Body of pancreas (tissue), 4 donors: Measurements from ENCODE around the gene FAM20C. TPM values are rescaled to one million over a fixed set of nuclear protein-coding genes. Genes with fewer than 3 reads are reported as not detected.

Source experiments
- ATAC-seq: fragments of 150-250 bp; one replicate; pipeline ENCODE4 v1.9.1; 2016
- DNase-seq, 4 donors: peaks; one replicate each; pipeline ENCODE4 v3.0.0-alpha.2; 2019
- H3K27ac ChIP-seq, 4 donors: fragments of 200-600 bp; sonication (generic); 1 replicate in 3 of 4; 2 replicates in 1 of 4; pipeline versions ENCODE4 v1.5.1 to v1.6.1; 2016 to 2019; ENCODE audit warnings: mild to moderate bottlenecking in 1 of 4, mixed read lengths in 1 of 4, moderate library complexity in 1 of 4
- H3K27me3 ChIP-seq, 2 donors: fragments of 200-600 bp; sonication (generic); one replicate each; pipeline ENCODE4 v1.6.0; 2016; ENCODE audit warnings: mild to moderate bottlenecking in 1 of 2
- H3K36me3 ChIP-seq, 2 donors: fragments of 200-600 bp; sonication (generic); replicated peaks in 1 of 2; 2 replicates each; pipeline ENCODE4 v1.5.1; 2016; ENCODE audit warnings: low read depth in 2 of 2; ENCODE audit not compliant: insufficient read depth in 1 of 2
- H3K4me1 ChIP-seq: fragments of 200-600 bp; sonication (generic); one replicate; pipeline ENCODE4 v1.6.0; 2016
- H3K4me3 ChIP-seq, 2 donors: fragments of 200-600 bp; sonication (generic); 1 replicate in 1 of 2; 2 replicates in 1 of 2; pipeline ENCODE4 v1.5.1; 2016 to 2019
- H3K9me3 ChIP-seq, 3 donors: fragments of 200-600 bp; sonication (generic); 1 replicate in 2 of 3; 2 replicates in 1 of 3; pipeline ENCODE4 v1.5.1; 2016
- POLR2A ChIP-seq, 3 donors: fragments of 450-650 bp; IDR thresholded peaks; one replicate each; pipeline ENCODE4 v1.6.1; 2016; ENCODE audit warnings: antibody characterized with exemption in 3 of 3, mild to moderate bottlenecking in 2 of 3
- WGBS, 2 donors: methylation state at CpG; one replicate each; pipeline ENCODE4 v1.1.5; 2017; 5-methylcytosine and 5-hydroxymethylcytosine counted together
- intact Hi-C: fragments of 100-400 bp; cut with DNase I; formaldehyde crosslinking; loops from one replicate; pipeline ENCODE4 v1.15.1; 2023
- total RNA-seq, 2 donors: library from RNA; depleted of rRNA; stranded (reverse); fragments of >200 nt; gene quantifications; one replicate each; pipeline ENCODE4 v1.1.0, GENCODE V29; 2016
- TF ChIP-seq, protein P1 (sequence below), 7 experiments: fragments of 450-650 bp in 4 of 7; fragments of 200-600 bp in 3 of 7; sonication (generic) in 3 of 7; IDR thresholded peaks; one replicate each; pipeline ENCODE4 v1.5.1; 2016 to 2019; ENCODE audit warnings: antibody characterized with exemption in 7 of 7

FAM20C gene
- total RNA-seq, 2 donors from 2014 or later, result 12.7 to 26.0 TPM

GRCh38 chr7:208130-208673 lies 15.8 kb downstream of the FAM20C start:
- H3K27me3 ChIP-seq, result no peaks in the 10 kb centered on the region
- no peak overlapping the region for H3K27ac ChIP-seq
- H3K4me1 ChIP-seq, result no peaks in the 10 kb centered on the region
- TF ChIP-seq, protein P1, sequence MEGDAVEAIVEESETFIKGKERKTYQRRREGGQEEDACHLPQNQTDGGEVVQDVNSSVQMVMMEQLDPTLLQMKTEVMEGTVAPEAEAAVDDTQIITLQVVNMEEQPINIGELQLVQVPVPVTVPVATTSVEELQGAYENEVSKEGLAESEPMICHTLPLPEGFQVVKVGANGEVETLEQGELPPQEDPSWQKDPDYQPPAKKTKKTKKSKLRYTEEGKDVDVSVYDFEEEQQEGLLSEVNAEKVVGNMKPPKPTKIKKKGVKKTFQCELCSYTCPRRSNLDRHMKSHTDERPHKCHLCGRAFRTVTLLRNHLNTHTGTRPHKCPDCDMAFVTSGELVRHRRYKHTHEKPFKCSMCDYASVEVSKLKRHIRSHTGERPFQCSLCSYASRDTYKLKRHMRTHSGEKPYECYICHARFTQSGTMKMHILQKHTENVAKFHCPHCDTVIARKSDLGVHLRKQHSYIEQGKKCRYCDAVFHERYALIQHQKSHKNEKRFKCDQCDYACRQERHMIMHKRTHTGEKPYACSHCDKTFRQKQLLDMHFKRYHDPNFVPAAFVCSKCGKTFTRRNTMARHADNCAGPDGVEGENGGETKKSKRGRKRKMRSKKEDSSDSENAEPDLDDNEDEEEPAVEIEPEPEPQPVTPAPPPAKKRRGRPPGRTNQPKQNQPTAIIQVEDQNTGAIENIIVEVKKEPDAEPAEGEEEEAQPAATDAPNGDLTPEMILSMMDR (IDR thresholded peaks at IDR 0.05), result no peak
- no peak for TF ChIP-seq POLR2A (IDR thresholded peaks at IDR 0.05)
- no peaks in the 10 kb centered on the region for H3K36me3 ChIP-seq
- 80 to 81% methylated on average over 5 to 10 of the region's 10 CpGs for WGBS, 2 donors
- DNase-seq (no peak), ATAC-seq (no peak)
- intact Hi-C loops, result no loop called here
- no peaks in the 10 kb centered on the region for H3K9me3 ChIP-seq
- no peak overlapping the region for H3K4me3 ChIP-seq

DNA sequence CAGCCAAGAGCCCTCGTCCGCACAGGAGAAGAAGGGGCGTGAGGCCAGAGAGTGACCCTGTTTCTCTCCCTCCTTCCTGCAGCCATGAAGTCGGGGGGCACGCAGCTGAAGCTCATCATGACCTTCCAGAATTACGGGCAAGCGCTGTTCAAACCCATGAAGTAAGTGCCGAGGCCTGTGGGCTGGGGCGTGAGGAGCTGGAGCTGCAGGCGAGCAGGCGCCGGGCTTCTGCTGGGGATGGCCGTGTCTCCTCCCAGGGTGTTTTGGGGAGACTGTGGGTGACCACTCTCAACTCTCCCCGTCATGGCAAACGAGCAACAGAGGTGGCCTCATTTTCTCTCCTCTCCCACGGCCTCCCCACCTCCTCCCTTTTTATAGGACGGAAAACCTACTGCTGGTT lies 16.4 kb downstream of the FAM20C start:
- Histone ChIP-seq H3K36me3 (no peaks in the 10 kb centered on the region), H3K27me3 (no peaks in the 10 kb centered on the region), H3K27ac (no peak overlapping the region), H3K4me1 (no peaks in the 10 kb centered on the region), H3K9me3 (no peaks in the 10 kb centered on the region), H3K4me3 (no peak overlapping the region)
- no peak for TF ChIP-seq POLR2A (IDR thresholded peaks at IDR 0.05)
- TF ChIP-seq, protein P1 (IDR thresholded peaks at IDR 0.05), result no peak
- ATAC-seq, result no peak
- DNase-seq, result no peak
- WGBS, 2 donors, result 92 to 94% methylated on average over 11 to 17 of the region's 17 CpGs
- intact Hi-C loops, result no loop called here

- TF ChIP-seq, protein P1 (IDR thresholded peaks at IDR 0.05), result no peak
- TF ChIP-seq POLR2A (IDR thresholded peaks at IDR 0.05), result no peak
- ATAC-seq, result no peak
- 80 to 84% methylated on average over 10 of the region's 10 CpGs for WGBS, 2 donors
- H3K4me3 ChIP-seq, result no peak overlapping the region
- H3K9me3 ChIP-seq, result no peaks in the 10 kb centered on the region
- H3K27ac ChIP-seq, result no peak overlapping the region
- no peaks in the 10 kb centered on the region for H3K27me3 ChIP-seq
- no peak for DNase-seq
- H3K4me1 ChIP-seq, result no peaks in the 10 kb centered on the region
- intact Hi-C loops, result no loop called here
- no peaks in the 10 kb centered on the region for H3K36me3 ChIP-seq
Measured at GRCh38 chr7:209416-209815, 17.0 kb downstream of the FAM20C start.

GRCh38 chr7:209906-210305 lies 17.5 kb downstream of the FAM20C start:
- DNase-seq (no peak), ATAC-seq (no peak)
- 73% methylated on average over 23 of the region's 24 CpGs; no CpG with 5 or more reads in 1 of the 2 donors for WGBS, 2 donors
- TF ChIP-seq POLR2A (IDR thresholded peaks at IDR 0.05), result no peak
- Histone ChIP-seq H3K4me3 (no peak overlapping the region), H3K27ac (no peak overlapping the region), H3K4me1 (no peaks in the 10 kb centered on the region), H3K36me3 (no peaks in the 10 kb centered on the region), H3K9me3 (no peaks in the 10 kb centered on the region), H3K27me3 (no peaks in the 10 kb centered on the region)
- intact Hi-C loops, result no loop called here

GRCh38 chr7:210401-210925 lies 18.1 kb downstream of the FAM20C start:
- WGBS, 2 donors, result 89 to 97% methylated on average over 15 to 31 of the region's 31 CpGs
- H3K4me1 ChIP-seq, result no peaks in the 10 kb centered on the region
- intact Hi-C loops, result no loop called here

More at GRCh38 chr7:210401-210925, 18.1 kb downstream of the FAM20C start:
- TF ChIP-seq, protein P1 (IDR thresholded peaks at IDR 0.05), result no peak
- TF ChIP-seq POLR2A (IDR thresholded peaks at IDR 0.05), result no peak
- Histone ChIP-seq H3K9me3 (no peaks in the 10 kb centered on the region), H3K27ac (no peak overlapping the region), H3K36me3 (no peaks in the 10 kb centered on the region), H3K4me3 (no peak overlapping the region), H3K27me3 (no peaks in the 10 kb centered on the region)
- DNase-seq, result no peak
- ATAC-seq, result no peak
